ENCODE results near the gene GPR183.

GRCh38 chr13:99310382-99311031, 3.3 kb upstream of the GPR183 start:
- TF ChIP-seq CTCF (conservative IDR thresholded peaks at IDR 0.05 in 1 of 2, IDR thresholded peaks at IDR 0.05 in 1 of 2; ENCODE audit: low read depth in 1 of 2, low read length in 2 of 2) (no peak), EZH2 (IDR thresholded peaks at IDR 0.05; ENCODE audit: low read length, missing control alignments) (no peak)
